HG03378 (cell line): ENCODE measurements around the gene DIP2B.

Experiments
- ATAC-seq: cut with Tn5 transposase; IDR thresholded peaks from one replicate; pipeline ENCODE4 v1.9.1; 2021; ENCODE audit warnings: mild to moderate bottlenecking, moderate library complexity; ENCODE audit not compliant: unreplicated experiment

DIP2B gene

GRCh38 chr12:50571786-50572185 is 67.0 kb downstream of the DIP2B start:
- no peak for ATAC-seq

GRCh38 chr12:50572287-50572686 is 67.5 kb downstream of the DIP2B start:
- no peak for ATAC-seq

GRCh38 chr12:50572760-50573159 is 68.0 kb downstream of the DIP2B start:
- no peak for ATAC-seq

- no peak for ATAC-seq
Observed at GRCh38 chr12:50573271-50573670, 68.5 kb downstream of the DIP2B start.

- ATAC-seq, result no peak
Observed at GRCh38 chr12:50574601-50575348, 70.0 kb downstream of the DIP2B start.

- no peak for ATAC-seq
Observed at GRCh38 chr12:50579757-50580267, 75.0 kb downstream of the DIP2B start.

GRCh38 chr12:50580436-50580835 is 75.7 kb downstream of the DIP2B start:
- no peak for ATAC-seq

- no peak for ATAC-seq
Observed at GRCh38 chr12:50581226-50582184, 76.7 kb downstream of the DIP2B start.

- no peak for ATAC-seq
Observed at GRCh38 chr12:50584135-50584534, 79.3 kb downstream of the DIP2B start.

GRCh38 chr12:50589650-50590435 is 85.1 kb downstream of the DIP2B start:
- ATAC-seq, result no peak

GRCh38 chr12:50590869-50591268 is 86.1 kb downstream of the DIP2B start:
- ATAC-seq, result no peak

GRCh38 chr12:50595667-50596066 is 90.9 kb downstream of the DIP2B start:
- no peak for ATAC-seq

GRCh38 chr12:50597200-50598195 is 92.7 kb downstream of the DIP2B start:
- peak; percentile 86 for ATAC-seq

GRCh38 chr12:50598321-50598862 is 93.6 kb downstream of the DIP2B start:
- ATAC-seq, result peak; percentile 19

- no peak for ATAC-seq
Observed at GRCh38 chr12:50599366-50600095, 94.7 kb downstream of the DIP2B start.

- no peak for ATAC-seq
Observed at GRCh38 chr12:50600364-50600763, 95.6 kb downstream of the DIP2B start.

- no peak for ATAC-seq
Observed at GRCh38 chr12:50603817-50604639, 99.2 kb downstream of the DIP2B start.

GRCh38 chr12:50604640-50604920 is 99.8 kb downstream of the DIP2B start:
- ATAC-seq, result no peak
